Natural killer cell (primary cell): ENCODE measurements around the gene KLHL36. TPM values are rescaled to one million over a fixed set of nuclear protein-coding genes. Genes with fewer than 3 reads are reported as not detected.

Experiments
- ATAC-seq, 3 donors: fragments of 150-1000 bp in 2 of 3; fragments of 200-7000 bp in 1 of 3; cut with Tn5 transposase; 1 replicate in 1 of 3; 2 replicates in 2 of 3; pipeline ENCODE4 v1.10.0; 2021; ENCODE audit warnings: mild to moderate bottlenecking in 2 of 3, moderate library complexity in 2 of 3
- DNase-seq, 2 donors: peaks; one replicate each; pipeline versions ENCODE4 v3.0.0 to v3.0.0-alpha.2; 2013 to 2021; ENCODE audit warnings: mixed read lengths in 1 of 2
- H3K27ac ChIP-seq: one replicate; pipeline ENCODE4 v1.5.1; 2013; ENCODE audit warnings: mild to moderate bottlenecking, low read length
- H3K27me3 ChIP-seq: one replicate; pipeline ENCODE4 v1.6.1; 2013; ENCODE audit warnings: low read length; ENCODE audit not compliant: control insufficient read depth, insufficient read depth
- H3K36me3 ChIP-seq: one replicate; pipeline ENCODE4 v1.6.1; 2013; ENCODE audit warnings: low read length; ENCODE audit not compliant: control insufficient read depth, insufficient read depth
- H3K4me1 ChIP-seq: one replicate; pipeline ENCODE4 v1.6.1; 2013; ENCODE audit warnings: low read length; ENCODE audit not compliant: control insufficient read depth, insufficient read depth
- H3K4me3 ChIP-seq: one replicate; pipeline ENCODE4 v1.5.1; 2013; ENCODE audit warnings: low read length
- H3K9me3 ChIP-seq: one replicate; pipeline ENCODE4 v1.6.1; 2013; ENCODE audit warnings: low read length; ENCODE audit not compliant: control insufficient read depth, insufficient read depth
- H3K27ac Mint-ChIP-seq, 2 donors: one replicate each; pipeline ENCODE4 v1.8.0; 2022; ENCODE audit warnings: mild to moderate bottlenecking in 2 of 2, mixed read lengths in 2 of 2, moderate library complexity in 1 of 2
- H3K27me3 Mint-ChIP-seq, 2 donors: one replicate each; pipeline ENCODE4 v1.8.0; 2022; ENCODE audit warnings: low read depth in 2 of 2, mixed read lengths in 2 of 2
- H3K36me3 Mint-ChIP-seq: one replicate; pipeline ENCODE4 v1.8.0; 2022; ENCODE audit warnings: mixed read lengths
- H3K4me1 Mint-ChIP-seq, 2 donors: one replicate each; pipeline ENCODE4 v1.8.0; 2022; ENCODE audit warnings: mixed read lengths in 2 of 2
- H3K4me3 Mint-ChIP-seq: one replicate; pipeline ENCODE4 v1.8.0; 2022; ENCODE audit warnings: mild to moderate bottlenecking, moderate library complexity, mixed read lengths
- H3K9me3 Mint-ChIP-seq, 2 donors: one replicate each; pipeline ENCODE4 v1.8.0; 2022; ENCODE audit warnings: mixed read lengths in 2 of 2
- WGBS: methylation state at CpG from one replicate; pipeline ENCODE4 v1.1.7; 2013; ENCODE audit warnings: missing lambda C conversion rate; ENCODE audit not compliant: insufficient coverage; 5-methylcytosine and 5-hydroxymethylcytosine counted together
- intact Hi-C: fragments of 100-400 bp; cut with micrococcal nuclease; formaldehyde crosslinking; loops from one replicate; pipeline ENCODE4 v1.14.2; 2022
- total RNA-seq, 4 donors: library from RNA; stranded (reverse); fragments of 120-200 nt in 1 of 4; gene quantifications; one replicate each; pipeline versions ENCODE4 v1.2.3 to v1.2.4, GENCODE V29; 2013 to 2022
- TF ChIP-seq, protein P1 (sequence below): fragments of 200-600 bp; IDR thresholded peaks from one replicate; pipeline ENCODE4 v1.8.0; 2022; ENCODE audit warnings: antibody characterized with exemption

KLHL36 gene
- total RNA-seq, 3 donors from 2014 or later (not counting 1 experiment from before 2014, with no cell fraction given), result 47.2 to 62.3 (median 60.5) TPM

DNA sequence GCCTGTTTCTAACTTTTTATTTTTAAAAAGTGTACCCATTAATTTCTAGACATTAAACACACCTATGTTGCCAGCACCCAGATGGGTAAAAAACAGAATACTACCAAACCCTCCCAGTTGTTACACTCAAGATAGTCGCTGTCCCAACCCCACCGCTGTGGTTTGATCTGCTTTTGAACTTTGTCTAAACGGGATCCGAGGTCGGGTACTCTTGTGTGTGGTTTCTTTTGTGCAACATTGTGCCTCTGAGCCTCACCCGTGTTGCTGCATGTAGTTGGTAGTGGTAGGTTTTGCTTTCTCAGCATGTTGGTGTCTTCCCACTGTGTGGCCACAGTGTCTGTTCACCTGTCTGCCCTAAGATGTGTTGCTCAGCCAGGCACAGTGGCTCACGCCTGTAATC lies 4.3 kb downstream of the KLHL36 start:
- Mint-ChIP-seq H3K27ac (no peak overlapping the region), H3K4me1 (peaks cover 31 to 62% of the 10 kb centered on the region in 2 donors), H3K9me3 (no peaks in the 10 kb centered on the region), H3K27me3 (no peaks in the 10 kb centered on the region), H3K36me3 (no peaks in the 10 kb centered on the region), H3K4me3 (no peak overlapping the region)
- Histone ChIP-seq H3K36me3 (peaks cover 33% of the 10 kb centered on the region), H3K27me3 (no peaks in the 10 kb centered on the region), H3K4me3 (no peak overlapping the region), H3K4me1 (peaks cover 31% of the 10 kb centered on the region), H3K27ac (no peak overlapping the region), H3K9me3 (no peaks in the 10 kb centered on the region)
- TF ChIP-seq, protein P1, sequence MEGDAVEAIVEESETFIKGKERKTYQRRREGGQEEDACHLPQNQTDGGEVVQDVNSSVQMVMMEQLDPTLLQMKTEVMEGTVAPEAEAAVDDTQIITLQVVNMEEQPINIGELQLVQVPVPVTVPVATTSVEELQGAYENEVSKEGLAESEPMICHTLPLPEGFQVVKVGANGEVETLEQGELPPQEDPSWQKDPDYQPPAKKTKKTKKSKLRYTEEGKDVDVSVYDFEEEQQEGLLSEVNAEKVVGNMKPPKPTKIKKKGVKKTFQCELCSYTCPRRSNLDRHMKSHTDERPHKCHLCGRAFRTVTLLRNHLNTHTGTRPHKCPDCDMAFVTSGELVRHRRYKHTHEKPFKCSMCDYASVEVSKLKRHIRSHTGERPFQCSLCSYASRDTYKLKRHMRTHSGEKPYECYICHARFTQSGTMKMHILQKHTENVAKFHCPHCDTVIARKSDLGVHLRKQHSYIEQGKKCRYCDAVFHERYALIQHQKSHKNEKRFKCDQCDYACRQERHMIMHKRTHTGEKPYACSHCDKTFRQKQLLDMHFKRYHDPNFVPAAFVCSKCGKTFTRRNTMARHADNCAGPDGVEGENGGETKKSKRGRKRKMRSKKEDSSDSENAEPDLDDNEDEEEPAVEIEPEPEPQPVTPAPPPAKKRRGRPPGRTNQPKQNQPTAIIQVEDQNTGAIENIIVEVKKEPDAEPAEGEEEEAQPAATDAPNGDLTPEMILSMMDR, result no peak
- 41% methylated on average over 7 of the region's 7 CpGs for WGBS
- peak in 1 of 2 donors; percentile 71 for DNase-seq
- intact Hi-C loops, result no loop called here
- ATAC-seq, result no peak

DNA sequence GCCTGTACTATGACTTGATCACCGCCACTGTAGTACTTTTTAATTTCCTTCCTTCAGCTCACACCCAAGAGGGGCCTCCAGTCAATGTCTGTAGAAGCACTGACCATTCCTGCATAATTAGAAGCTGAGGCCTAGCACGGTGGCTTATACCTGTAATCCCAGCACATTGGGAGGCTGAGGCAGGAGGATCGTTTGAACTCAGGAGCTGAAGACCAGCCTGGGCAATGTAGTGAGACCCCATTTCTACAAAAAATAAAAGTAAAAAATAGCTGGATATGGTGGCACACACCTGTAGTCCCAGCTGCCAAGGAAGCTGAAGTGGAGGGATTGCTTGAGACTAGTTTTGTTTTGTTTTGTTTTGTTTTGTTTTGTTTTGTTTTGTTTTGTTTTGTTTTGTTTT lies 5.9 kb downstream of the KLHL36 start:
- DNase-seq (no peak), ATAC-seq (no peak)
- Histone ChIP-seq H3K9me3 (no peaks in the 10 kb centered on the region), H3K36me3 (peaks cover 50% of the 10 kb centered on the region), H3K4me1 (peaks cover 23% of the 10 kb centered on the region), H3K27ac (no peak overlapping the region), H3K4me3 (no peak overlapping the region), H3K27me3 (no peaks in the 10 kb centered on the region)
- TF ChIP-seq, protein P1, result no peak
- Mint-ChIP-seq H3K4me3 (no peak overlapping the region), H3K27me3 (no peaks in the 10 kb centered on the region), H3K27ac (no peak overlapping the region), H3K36me3 (no peaks in the 10 kb centered on the region), H3K4me1 (peaks cover 22 to 54% of the 10 kb centered on the region in 2 donors), H3K9me3 (no peaks in the 10 kb centered on the region)
- WGBS, result 92% methylated on average over 3 of the region's 3 CpGs
- intact Hi-C loops, result no loop called here

DNA sequence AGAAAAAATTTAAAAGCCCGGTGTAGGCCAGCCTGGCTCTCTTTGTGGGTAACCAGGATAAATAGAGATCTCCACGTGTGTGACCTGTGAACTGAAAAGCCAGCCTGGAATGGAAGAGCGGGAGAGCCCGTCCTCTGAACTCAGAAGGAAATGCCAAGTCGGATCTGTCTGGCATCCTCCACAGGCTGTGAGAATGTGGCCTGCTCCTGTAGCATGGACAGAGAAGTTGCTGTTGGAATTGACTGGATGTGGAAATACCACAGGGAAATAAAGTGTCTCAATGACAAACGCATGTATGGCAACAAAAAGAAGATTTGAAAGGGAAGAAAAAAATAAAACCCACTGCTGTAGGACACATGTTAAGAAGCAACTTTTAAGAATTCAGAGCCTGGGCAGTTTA lies 6.7 kb downstream of the KLHL36 start:
- Histone ChIP-seq H3K36me3 (peaks cover 57% of the 10 kb centered on the region), H3K9me3 (no peaks in the 10 kb centered on the region), H3K27me3 (no peaks in the 10 kb centered on the region), H3K4me3 (no peak overlapping the region), H3K27ac (no peak overlapping the region), H3K4me1 (peaks cover 15% of the 10 kb centered on the region)
- peaks cover 20 to 47% of the 10 kb centered on the region in 2 donors for H3K4me1 Mint-ChIP-seq
- DNase-seq (no peak), ATAC-seq (no peak)
- no peak overlapping the region for H3K27ac Mint-ChIP-seq
- TF ChIP-seq, protein P1, result no peak
- 78% methylated on average over 6 of the region's 6 CpGs for WGBS
- H3K36me3 Mint-ChIP-seq, result no peaks in the 10 kb centered on the region
- H3K9me3 Mint-ChIP-seq, result no peaks in the 10 kb centered on the region
- H3K4me3 Mint-ChIP-seq, result no peak overlapping the region
- no peaks in the 10 kb centered on the region for H3K27me3 Mint-ChIP-seq
- intact Hi-C loops, result no loop called here

DNA sequence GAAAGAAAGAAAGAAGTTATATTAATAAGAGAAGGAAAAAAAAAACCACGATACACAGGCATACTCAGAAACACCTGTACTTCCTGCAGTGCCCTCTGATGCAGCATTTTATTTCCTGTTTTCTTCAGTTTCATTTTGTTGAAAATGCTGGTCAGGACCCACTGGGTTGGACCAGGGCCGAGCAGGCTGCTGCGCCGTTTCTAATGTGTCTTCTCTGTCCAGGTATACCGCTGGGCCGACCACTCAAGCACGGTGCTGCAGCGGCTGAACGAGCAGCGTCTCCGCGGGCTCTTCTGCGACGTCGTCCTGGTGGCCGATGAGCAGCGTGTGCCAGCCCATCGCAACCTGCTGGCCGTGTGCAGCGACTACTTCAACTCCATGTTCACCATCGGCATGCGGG lies 8.3 kb downstream of the KLHL36 start:
- WGBS, result 89% methylated on average over 22 of the region's 22 CpGs
- TF ChIP-seq, protein P1, result no peak
- intact Hi-C loops, result no loop called here
- ATAC-seq (no peak), DNase-seq (peak in 1 of 2 donors; percentile 23)
- Histone ChIP-seq H3K9me3 (no peaks in the 10 kb centered on the region), H3K27ac (no peak overlapping the region), H3K4me3 (no peak overlapping the region), H3K27me3 (no peaks in the 10 kb centered on the region), H3K36me3 (peaks cover 61% of the 10 kb centered on the region), H3K4me1 (peaks cover 12% of the 10 kb centered on the region)
- Mint-ChIP-seq H3K27me3 (no peaks in the 10 kb centered on the region), H3K9me3 (no peaks in the 10 kb centered on the region), H3K4me1 (peaks cover 4 to 37% of the 10 kb centered on the region in 2 donors), H3K36me3 (no peaks in the 10 kb centered on the region), H3K4me3 (no peak overlapping the region), H3K27ac (no peak overlapping the region)
